AML-193 (cell line): ENCODE results near the gene AANAT.
"Not testable (repeated sequence)": the region's sequence is repeated elsewhere in the genome, so short reads cannot be mapped to it uniquely, and the experiment has no call there.

Experiments used
- DNase-seq, 2 experiments: peaks; one replicate each; lab custom pipeline; 2025; lab: John Stamatoyannopoulos, UW

AANAT gene

GRCh38 chr17:76506408-76507345 is 39.3 kb downstream of the AANAT start:
- peak; percentile 72 to 79 for DNase-seq

- DNase-seq, result not testable (repeated sequence)
Observed at GRCh38 chr17:76508472-76509063, 41.2 kb downstream of the AANAT start.

- DNase-seq, result no peak
Observed at GRCh38 chr17:76510831-76511244, 43.4 kb downstream of the AANAT start.

- DNase-seq, result peak; percentile 54 to 63
Observed at GRCh38 chr17:76511668-76512365, 44.4 kb downstream of the AANAT start.

- no peak for DNase-seq
Observed at GRCh38 chr17:76512366-76513305, 45.2 kb downstream of the AANAT start.

GRCh38 chr17:76513306-76513692 is 45.9 kb downstream of the AANAT start:
- no peak for DNase-seq

GRCh38 chr17:76514355-76514754 is 47.0 kb downstream of the AANAT start:
- not testable (repeated sequence) for DNase-seq

- DNase-seq, result peak; percentile 58 to 62
Observed at GRCh38 chr17:76515274-76515949, 48.0 kb downstream of the AANAT start.

GRCh38 chr17:76517638-76518038 is 50.2 kb downstream of the AANAT start:
- no peak for DNase-seq

GRCh38 chr17:76519048-76519966 is 51.9 kb downstream of the AANAT start:
- no peak for DNase-seq
